HG02938 (cell line): ENCODE measurements around the gene ADCY7.

Source experiments
- ATAC-seq: cut with Tn5 transposase; IDR thresholded peaks from one replicate; pipeline ENCODE4 v1.9.1; 2021; ENCODE audit warnings: mild to moderate bottlenecking, moderate library complexity; ENCODE audit not compliant: unreplicated experiment

Gene ADCY7

GRCh38 chr16:50310308-50311133, 44.2 kb downstream of the ADCY7 start:
- ATAC-seq = no peak

GRCh38 chr16:50311134-50311528, 44.8 kb downstream of the ADCY7 start:
- no peak for ATAC-seq

- no peak for ATAC-seq
Observed at GRCh38 chr16:50311891-50312501, 45.6 kb downstream of the ADCY7 start.

- ATAC-seq = no peak
Observed at GRCh38 chr16:50313596-50314478, 47.5 kb downstream of the ADCY7 start.

GRCh38 chr16:50314665-50315064, 48.3 kb downstream of the ADCY7 start:
- ATAC-seq = no peak

GRCh38 chr16:50315346-50315997, 49.1 kb downstream of the ADCY7 start:
- no peak for ATAC-seq

- ATAC-seq = no peak
Observed at GRCh38 chr16:50316102-50316847, 49.9 kb downstream of the ADCY7 start.

- ATAC-seq = no peak
Observed at GRCh38 chr16:50316848-50317630, 50.7 kb downstream of the ADCY7 start.

- no peak for ATAC-seq
Observed at GRCh38 chr16:50318796-50319578, 52.6 kb downstream of the ADCY7 start.

GRCh38 chr16:50320310-50320709, 54.0 kb downstream of the ADCY7 start:
- no peak for ATAC-seq

GRCh38 chr16:50322333-50322732, 56.0 kb downstream of the ADCY7 start:
- no peak for ATAC-seq

GRCh38 chr16:50323335-50324011, 57.1 kb downstream of the ADCY7 start:
- no peak for ATAC-seq

GRCh38 chr16:50324345-50324744, 58.0 kb downstream of the ADCY7 start:
- ATAC-seq = no peak

- no peak for ATAC-seq
Observed at GRCh38 chr16:50326264-50326663, 59.9 kb downstream of the ADCY7 start.

GRCh38 chr16:50326835-50327465, 60.6 kb downstream of the ADCY7 start:
- peak; percentile 66 for ATAC-seq

- no peak for ATAC-seq
Observed at GRCh38 chr16:50329446-50330189, 63.3 kb downstream of the ADCY7 start.

- no peak for ATAC-seq
Observed at GRCh38 chr16:50331570-50331969, 65.2 kb downstream of the ADCY7 start.
